HUES48 (cell line): Measurements from ENCODE around the gene HNRNPC.

Experiments used
- H3K27ac ChIP-seq: one replicate; pipeline ENCODE4 v1.7.0; 2013; ENCODE audit warnings: low read depth, low read length, inconsistent platforms
- H3K27me3 ChIP-seq: 2 replicates; pipeline ENCODE4 v1.6.1; 2013; ENCODE audit warnings: mild to moderate bottlenecking, low read length; ENCODE audit not compliant: control insufficient read depth, insufficient read depth
- H3K36me3 ChIP-seq: 2 replicates; pipeline ENCODE4 v1.6.1; 2013; ENCODE audit warnings: low read length; ENCODE audit not compliant: control insufficient read depth, insufficient read depth
- H3K4me1 ChIP-seq: 2 replicates; pipeline ENCODE4 v1.6.1; 2013; ENCODE audit warnings: mild to moderate bottlenecking, low read length; ENCODE audit not compliant: control insufficient read depth, insufficient read depth
- H3K4me3 ChIP-seq: 2 replicates; pipeline ENCODE4 v1.5.1; 2013; ENCODE audit warnings: mild to moderate bottlenecking, low read depth, low read length
- H3K9ac ChIP-seq: 2 replicates; pipeline ENCODE4 v1.6.1; 2013; ENCODE audit warnings: mild to moderate bottlenecking, low read depth, low read length, moderate library complexity
- H3K9me3 ChIP-seq: 2 replicates; pipeline ENCODE4 v1.6.1; 2013; ENCODE audit warnings: low read length; ENCODE audit not compliant: control insufficient read depth, insufficient read depth

Gene HNRNPC

GRCh38 chr14:21201732-21202462 lies 67.3 kb downstream of the HNRNPC start:
- H3K9ac ChIP-seq: no peak overlapping the region
- no peaks in the 10 kb centered on the region for H3K9me3 ChIP-seq
- H3K27me3 ChIP-seq: no peaks in the 10 kb centered on the region
- H3K36me3 ChIP-seq: peaks cover 17% of the 10 kb centered on the region
- peaks cover 7% of the 10 kb centered on the region for H3K4me1 ChIP-seq
- no peak overlapping the region for H3K4me3 ChIP-seq
- no peak overlapping the region for H3K27ac ChIP-seq

- Histone ChIP-seq H3K9ac (no peak overlapping the region), H3K4me3 (no peak overlapping the region), H3K36me3 (peaks cover 7% of the 10 kb centered on the region), H3K9me3 (no peaks in the 10 kb centered on the region), H3K27me3 (no peaks in the 10 kb centered on the region), H3K4me1 (no peaks in the 10 kb centered on the region; the same call in 1 of the 2 replicates), H3K27ac (no peak overlapping the region)
Observed at GRCh38 chr14:21200752-21201461, 68.3 kb downstream of the HNRNPC start.

GRCh38 chr14:21199611-21200560 lies 69.4 kb downstream of the HNRNPC start:
- Histone ChIP-seq H3K27me3 (no peaks in the 10 kb centered on the region), H3K9ac (no peak overlapping the region), H3K36me3 (no peaks in the 10 kb centered on the region), H3K4me1 (no peaks in the 10 kb centered on the region; the same call in 1 of the 2 replicates), H3K4me3 (no peak overlapping the region), H3K27ac (no peak overlapping the region), H3K9me3 (no peaks in the 10 kb centered on the region)

GRCh38 chr14:21197418-21198205 lies 71.6 kb downstream of the HNRNPC start:
- 0 out of 2 replicates have a peak, but pooled peaks cover under 1% of the 10 kb centered on the region for H3K4me1 ChIP-seq
- H3K9me3 ChIP-seq: no peaks in the 10 kb centered on the region

GRCh38 chr14:21194597-21194996 lies 74.6 kb downstream of the HNRNPC start:
- Histone ChIP-seq H3K4me3 (no peak overlapping the region), H3K9ac (no peak overlapping the region), H3K36me3 (no peaks in the 10 kb centered on the region), H3K9me3 (no peaks in the 10 kb centered on the region), H3K27me3 (no peaks in the 10 kb centered on the region), H3K4me1 (peaks cover 14% of the 10 kb centered on the region), H3K27ac (no peak overlapping the region)

More at GRCh38 chr14:21197418-21198205, 71.6 kb downstream of the HNRNPC start:
- Histone ChIP-seq H3K9ac (no peak overlapping the region), H3K4me3 (no peak overlapping the region), H3K36me3 (no peaks in the 10 kb centered on the region), H3K27me3 (no peaks in the 10 kb centered on the region), H3K27ac (no peak overlapping the region)

GRCh38 chr14:21192875-21193535 lies 76.2 kb downstream of the HNRNPC start:
- Histone ChIP-seq H3K9ac (no peak overlapping the region), H3K36me3 (no peaks in the 10 kb centered on the region), H3K27me3 (no peaks in the 10 kb centered on the region), H3K4me3 (no peak overlapping the region), H3K9me3 (no peaks in the 10 kb centered on the region), H3K4me1 (peaks cover 14% of the 10 kb centered on the region), H3K27ac (no peak overlapping the region)

GRCh38 chr14:21192447-21192822 lies 76.8 kb downstream of the HNRNPC start:
- H3K36me3 ChIP-seq: no peaks in the 10 kb centered on the region
- no peak overlapping the region for H3K9ac ChIP-seq
- no peaks in the 10 kb centered on the region for H3K9me3 ChIP-seq
- H3K4me3 ChIP-seq: 0 out of 2 replicates have a peak overlapping the region, but pooled peaks have one; percentile 13
- no peaks in the 10 kb centered on the region for H3K27me3 ChIP-seq
- no peak overlapping the region for H3K27ac ChIP-seq
- peaks cover 14% of the 10 kb centered on the region for H3K4me1 ChIP-seq

- no peaks in the 10 kb centered on the region for H3K36me3 ChIP-seq
Observed at GRCh38 chr14:21191809-21192446, 77.3 kb downstream of the HNRNPC start.

GRCh38 chr14:21191261-21191808 lies 77.9 kb downstream of the HNRNPC start:
- H3K9me3 ChIP-seq: no peaks in the 10 kb centered on the region
- H3K36me3 ChIP-seq: no peaks in the 10 kb centered on the region
- H3K4me3 ChIP-seq: peak overlapping the region; percentile 31; the same call in 1 of the 2 replicates
- peaks cover 14% of the 10 kb centered on the region for H3K4me1 ChIP-seq
- H3K27me3 ChIP-seq: no peaks in the 10 kb centered on the region
- no peak overlapping the region for H3K9ac ChIP-seq
- no peak overlapping the region for H3K27ac ChIP-seq

More at GRCh38 chr14:21191809-21192446, 77.3 kb downstream of the HNRNPC start:
- H3K9ac ChIP-seq: no peak overlapping the region
- no peak overlapping the region for H3K27ac ChIP-seq
- H3K4me3 ChIP-seq: peak overlapping the region; percentile 31; the same call in 1 of the 2 replicates
- no peaks in the 10 kb centered on the region for H3K9me3 ChIP-seq
- H3K27me3 ChIP-seq: no peaks in the 10 kb centered on the region
- H3K4me1 ChIP-seq: peaks cover 14% of the 10 kb centered on the region
